HL-60 (cell line): ENCODE results near the gene CYP4B1.
A peak's percentile ranks its signal among the peaks of the same experiment; 100 is the strongest.
"Not testable (repeated sequence)": the region's sequence is repeated elsewhere in the genome, so short reads cannot be mapped to it uniquely, and the experiment has no call there.

ENCODE experiments used
- DNase-seq, 2 experiments: peaks; one replicate each; pipeline ENCODE4 v3.0.0-alpha.2; 2010 to 2020; ENCODE audit warnings: low read depth in 1 of 2, low spot score in 1 of 2
- H3K27ac ChIP-seq: fragments of 250-450 bp; sonication (Bioruptor Pico); replicated peaks from 2 replicates; pipeline ENCODE4 v1.5.1; 2020; ENCODE audit warnings: mild to moderate bottlenecking, moderate library complexity
- H3K27me3 ChIP-seq: fragments of 250-450 bp; sonication (Bioruptor Pico); 2 replicates; pipeline ENCODE4 v1.5.1; 2021; ENCODE audit warnings: mild to moderate bottlenecking, moderate library complexity; ENCODE audit not compliant: insufficient read depth, poor library complexity, severe bottlenecking
- H3K4me3 ChIP-seq: replicated peaks from 2 replicates; pipeline ENCODE4 v1.5.1; 2011; ENCODE audit warnings: mild to moderate bottlenecking, control low read depth, low read length; ENCODE audit not compliant: insufficient read depth
- CTCF ChIP-seq: IDR thresholded peaks from one replicate; pipeline ENCODE4 v1.5.1; 2011; ENCODE audit warnings: low read length, control low read depth, inconsistent platforms; ENCODE audit not compliant: insufficient read depth
- GABPA ChIP-seq: IDR thresholded peaks from 2 replicates; pipeline ENCODE4 v1.6.1; 2012; ENCODE audit warnings: low read depth
- POLR2AphosphoS5 ChIP-seq: IDR thresholded peaks from 2 replicates; pipeline ENCODE4 v1.6.1; 2012; ENCODE audit warnings: low read depth
- REST ChIP-seq: IDR thresholded peaks from 2 replicates; pipeline ENCODE4 v1.6.1; 2012; ENCODE audit warnings: low read depth; ENCODE audit not compliant: insufficient replicate concordance
- SPI1 ChIP-seq: IDR thresholded peaks from 2 replicates; pipeline ENCODE4 v1.6.1; 2012; ENCODE audit warnings: low read depth, mild to moderate bottlenecking, borderline replicate concordance

Gene CYP4B1

GRCh38 chr1:46822248-46822826 is 23.5 kb downstream of the CYP4B1 start:
- Histone ChIP-seq H3K4me3 (no peak overlapping the region), H3K27ac (no peak overlapping the region), H3K27me3 (peaks cover 2% of the 10 kb centered on the region)
- TF ChIP-seq GABPA = no peak
- DNase-seq = no peak

- no peak for DNase-seq
- H3K4me3 ChIP-seq = no peak overlapping the region
- H3K27me3 ChIP-seq = peaks cover 2% of the 10 kb centered on the region
- TF ChIP-seq REST = no peak
- no peak for TF ChIP-seq POLR2AphosphoS5
- no peak for TF ChIP-seq CTCF
- no peak for TF ChIP-seq SPI1
- TF ChIP-seq GABPA = no peak
- no peak overlapping the region for H3K27ac ChIP-seq
Observed at GRCh38 chr1:46823151-46823550, 24.3 kb downstream of the CYP4B1 start.

GRCh38 chr1:46826892-46827291 is 28.0 kb downstream of the CYP4B1 start:
- TF ChIP-seq SPI1 = peak; percentile 54
- DNase-seq, H3K27ac ChIP-seq, H3K4me3 ChIP-seq, H3K27me3 ChIP-seq: not testable (repeated sequence)

- no peak for TF ChIP-seq GABPA
- TF ChIP-seq POLR2AphosphoS5 = no peak
- no peak for TF ChIP-seq REST
- TF ChIP-seq SPI1 = no peak
- TF ChIP-seq CTCF = no peak
- no peak for DNase-seq
- Histone ChIP-seq H3K27ac (no peak overlapping the region), H3K27me3 (peaks cover 5% of the 10 kb centered on the region), H3K4me3 (no peak overlapping the region)
Observed at GRCh38 chr1:46830665-46831322, 31.9 kb downstream of the CYP4B1 start.

- H3K27ac ChIP-seq, H3K27me3 ChIP-seq, H3K4me3 ChIP-seq, DNase-seq: not testable (repeated sequence)
Observed at GRCh38 chr1:46835469-46835868, 36.6 kb downstream of the CYP4B1 start.

- H3K27ac ChIP-seq, H3K4me3 ChIP-seq, H3K27me3 ChIP-seq, DNase-seq: not testable (repeated sequence)
Observed at GRCh38 chr1:46846386-46846785, 47.5 kb downstream of the CYP4B1 start.

GRCh38 chr1:46857660-46858065 is 58.8 kb downstream of the CYP4B1 start:
- DNase-seq = peak in 1 of 2 experiments; percentile 3
- H3K27ac ChIP-seq, H3K27me3 ChIP-seq, H3K4me3 ChIP-seq: not testable (repeated sequence)
